Measurements from ENCODE around the gene FABP6. TPM values are rescaled to one million over a fixed set of nuclear protein-coding genes. Genes with fewer than 3 reads are reported as not detected.

Gene FABP6
- total RNA-seq, 1 donor from 2014 or later: not detected

- Mint-ChIP-seq H3K27ac (no peak overlapping the region), H3K4me1 (ENCODE audit: low read depth) (no peaks in the 10 kb centered on the region), H3K36me3 (ENCODE audit: low read depth) (no peaks in the 10 kb centered on the region), H3K9me3 (no peaks in the 10 kb centered on the region), H3K4me3 (no peak overlapping the region), H3K27me3 (ENCODE audit: insufficient read depth) (peaks cover 11% of the 10 kb centered on the region)
- intact Hi-C loops (cut with micrococcal nuclease): no loop called here
- DNase-seq (ENCODE audit: low spot score): no peak
Measured at GRCh38 chr5:160259341-160259740, 30.0 kb downstream of the FABP6 start.

GRCh38 chr5:160260006-160260775, 30.9 kb downstream of the FABP6 start:
- intact Hi-C loops (cut with micrococcal nuclease): no loop called here
- Mint-ChIP-seq H3K36me3 (ENCODE audit: low read depth) (no peaks in the 10 kb centered on the region), H3K4me3 (no peak overlapping the region), H3K27me3 (ENCODE audit: insufficient read depth) (peaks cover 11% of the 10 kb centered on the region), H3K9me3 (no peaks in the 10 kb centered on the region), H3K4me1 (ENCODE audit: low read depth) (no peaks in the 10 kb centered on the region), H3K27ac (no peak overlapping the region)
- no peak for DNase-seq (ENCODE audit: low spot score)

GRCh38 chr5:160260881-160261815, 31.8 kb downstream of the FABP6 start:
- no peaks in the 10 kb centered on the region for H3K36me3 Mint-ChIP-seq (ENCODE audit: low read depth)
- peaks cover 11% of the 10 kb centered on the region for H3K27me3 Mint-ChIP-seq (ENCODE audit: insufficient read depth)
- intact Hi-C loops (cut with micrococcal nuclease): no loop called here
- H3K27ac Mint-ChIP-seq: no peak overlapping the region
- no peak for DNase-seq (ENCODE audit: low spot score)
- no peaks in the 10 kb centered on the region for H3K4me1 Mint-ChIP-seq (ENCODE audit: low read depth)
- H3K4me3 Mint-ChIP-seq: no peak overlapping the region
- H3K9me3 Mint-ChIP-seq: no peaks in the 10 kb centered on the region

- Mint-ChIP-seq H3K4me1 (ENCODE audit: low read depth) (no peaks in the 10 kb centered on the region), H3K27me3 (ENCODE audit: insufficient read depth) (peaks cover 11% of the 10 kb centered on the region), H3K9me3 (no peaks in the 10 kb centered on the region), H3K4me3 (no peak overlapping the region), H3K36me3 (ENCODE audit: low read depth) (no peaks in the 10 kb centered on the region), H3K27ac (no peak overlapping the region)
- intact Hi-C loops (cut with micrococcal nuclease): no loop called here
- DNase-seq (ENCODE audit: low spot score): no peak
Measured at GRCh38 chr5:160262151-160263074, 33.1 kb downstream of the FABP6 start.

GRCh38 chr5:160263326-160263855, 34.1 kb downstream of the FABP6 start:
- DNase-seq (ENCODE audit: low spot score): no peak
- Mint-ChIP-seq H3K9me3 (no peaks in the 10 kb centered on the region), H3K27me3 (ENCODE audit: insufficient read depth) (peaks cover 11% of the 10 kb centered on the region), H3K4me3 (no peak overlapping the region), H3K27ac (no peak overlapping the region), H3K4me1 (ENCODE audit: low read depth) (no peaks in the 10 kb centered on the region), H3K36me3 (ENCODE audit: low read depth) (no peaks in the 10 kb centered on the region)
- intact Hi-C loops (cut with micrococcal nuclease): no loop called here

- no peaks in the 10 kb centered on the region for H3K9me3 Mint-ChIP-seq
Measured at GRCh38 chr5:160266044-160266443, 36.7 kb downstream of the FABP6 start.

GRCh38 chr5:160266752-160267345, 37.5 kb downstream of the FABP6 start:
- Mint-ChIP-seq H3K36me3 (ENCODE audit: low read depth) (no peaks in the 10 kb centered on the region), H3K9me3 (no peaks in the 10 kb centered on the region), H3K4me1 (ENCODE audit: low read depth) (peaks cover 4% of the 10 kb centered on the region), H3K27ac (no peak overlapping the region), H3K27me3 (ENCODE audit: insufficient read depth) (peaks cover 10% of the 10 kb centered on the region), H3K4me3 (no peak overlapping the region)
- DNase-seq (ENCODE audit: low spot score): no peak
- intact Hi-C loops (cut with micrococcal nuclease): no loop called here

More at GRCh38 chr5:160266044-160266443, 36.7 kb downstream of the FABP6 start:
- intact Hi-C loops (cut with micrococcal nuclease): no loop called here
- Mint-ChIP-seq H3K4me3 (no peak overlapping the region), H3K27me3 (ENCODE audit: insufficient read depth) (peaks cover 9% of the 10 kb centered on the region), H3K27ac (no peak overlapping the region), H3K4me1 (ENCODE audit: low read depth) (no peaks in the 10 kb centered on the region), H3K36me3 (ENCODE audit: low read depth) (no peaks in the 10 kb centered on the region)
- DNase-seq (ENCODE audit: low spot score): no peak

GRCh38 chr5:160268121-160268520, 38.8 kb downstream of the FABP6 start:
- Mint-ChIP-seq H3K27me3 (ENCODE audit: insufficient read depth) (peaks cover 11% of the 10 kb centered on the region), H3K36me3 (ENCODE audit: low read depth) (no peaks in the 10 kb centered on the region), H3K4me3 (no peak overlapping the region), H3K4me1 (ENCODE audit: low read depth) (peaks cover 4% of the 10 kb centered on the region), H3K9me3 (no peaks in the 10 kb centered on the region), H3K27ac (no peak overlapping the region)
- intact Hi-C loops (cut with micrococcal nuclease): no loop called here
- DNase-seq (ENCODE audit: low spot score): no peak

- H3K27me3 Mint-ChIP-seq (ENCODE audit: insufficient read depth): peaks cover 3% of the 10 kb centered on the region
- intact Hi-C loops (cut with micrococcal nuclease): no loop called here
Measured at GRCh38 chr5:160269017-160269416, 39.7 kb downstream of the FABP6 start.

GRCh38 chr5:160270704-160271103, 41.4 kb downstream of the FABP6 start:
- Mint-ChIP-seq H3K4me1 (ENCODE audit: low read depth) (peaks cover 4% of the 10 kb centered on the region), H3K27me3 (ENCODE audit: insufficient read depth) (peaks cover 3% of the 10 kb centered on the region), H3K27ac (no peak overlapping the region), H3K4me3 (no peak overlapping the region), H3K9me3 (no peaks in the 10 kb centered on the region), H3K36me3 (ENCODE audit: low read depth) (no peaks in the 10 kb centered on the region)
- no peak for DNase-seq (ENCODE audit: low spot score)
- intact Hi-C loops (cut with micrococcal nuclease): no loop called here

More at GRCh38 chr5:160269017-160269416, 39.7 kb downstream of the FABP6 start:
- Mint-ChIP-seq H3K9me3 (no peaks in the 10 kb centered on the region), H3K4me3 (no peak overlapping the region), H3K36me3 (ENCODE audit: low read depth) (no peaks in the 10 kb centered on the region), H3K27ac (no peak overlapping the region), H3K4me1 (ENCODE audit: low read depth) (peaks cover 4% of the 10 kb centered on the region)
- no peak for DNase-seq (ENCODE audit: low spot score)

GRCh38 chr5:160271396-160271795, 42.1 kb downstream of the FABP6 start:
- no peaks in the 10 kb centered on the region for H3K36me3 Mint-ChIP-seq (ENCODE audit: low read depth)
- DNase-seq (ENCODE audit: low spot score): no peak
- H3K27me3 Mint-ChIP-seq (ENCODE audit: insufficient read depth): peaks cover 4% of the 10 kb centered on the region
- no peaks in the 10 kb centered on the region for H3K9me3 Mint-ChIP-seq
- no peak overlapping the region for H3K4me3 Mint-ChIP-seq
- H3K27ac Mint-ChIP-seq: no peak overlapping the region
- peaks cover 4% of the 10 kb centered on the region for H3K4me1 Mint-ChIP-seq (ENCODE audit: low read depth)
- intact Hi-C loops (cut with micrococcal nuclease): no loop called here

- intact Hi-C loops (cut with micrococcal nuclease): no loop called here
- DNase-seq (ENCODE audit: low spot score): no peak
- Mint-ChIP-seq H3K9me3 (no peaks in the 10 kb centered on the region), H3K27me3 (ENCODE audit: insufficient read depth) (peaks cover 5% of the 10 kb centered on the region), H3K36me3 (ENCODE audit: low read depth) (no peaks in the 10 kb centered on the region), H3K4me3 (no peak overlapping the region), H3K27ac (no peak overlapping the region), H3K4me1 (ENCODE audit: low read depth) (peaks cover 4% of the 10 kb centered on the region)
Measured at GRCh38 chr5:160271836-160272235, 42.5 kb downstream of the FABP6 start.

All from activated T-helper 1 cell treated with anti-CD3 and anti-CD28 coated beads, Interleukin-12 subunit alpha, Interleukin-12 subunit beta, Interleukin-2, Interleukin-4 antibody, amounts not matched to agents 30 ng/mL and 10 ng/mL and 1 ng/mL, durations not matched to agents 14 hours and 24 hours and 36 hours (primary cell).